Measurements from ENCODE around the gene OR1M1.
"Not testable (repeated sequence)": the region's sequence is repeated elsewhere in the genome, so short reads cannot be mapped to it uniquely, and the experiment has no call there.

OR1M1 gene, protein sequence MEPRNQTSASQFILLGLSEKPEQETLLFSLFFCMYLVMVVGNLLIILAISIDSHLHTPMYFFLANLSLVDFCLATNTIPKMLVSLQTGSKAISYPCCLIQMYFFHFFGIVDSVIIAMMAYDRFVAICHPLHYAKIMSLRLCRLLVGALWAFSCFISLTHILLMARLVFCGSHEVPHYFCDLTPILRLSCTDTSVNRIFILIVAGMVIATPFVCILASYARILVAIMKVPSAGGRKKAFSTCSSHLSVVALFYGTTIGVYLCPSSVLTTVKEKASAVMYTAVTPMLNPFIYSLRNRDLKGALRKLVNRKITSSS

DNA sequence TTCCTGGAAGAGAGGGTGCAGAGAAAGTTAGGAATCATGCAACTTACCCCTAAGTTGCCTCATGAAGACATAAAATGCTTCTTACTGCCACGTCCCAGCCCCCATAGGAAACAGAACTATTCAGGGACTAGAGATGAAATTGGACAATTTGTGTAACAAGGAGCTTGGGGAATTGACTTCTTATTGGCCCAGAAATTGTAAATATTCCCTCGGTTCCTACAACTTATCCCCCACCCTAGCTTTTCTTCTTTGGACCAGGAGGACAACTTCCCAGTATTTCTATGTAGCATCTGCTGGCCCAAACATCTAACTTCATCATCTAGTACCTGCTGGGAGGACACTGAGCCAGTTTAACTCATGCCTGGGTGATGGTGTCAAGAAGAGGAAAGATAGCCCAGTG lies at the start of gene OR1M1:
TSS of gene OR1M1 (plus strand) at position 301 of the 400 bp plus-strand sequence. CDS start 6,184 bp downstream, outside the sequence.
- no peak for DNase-seq

DNA sequence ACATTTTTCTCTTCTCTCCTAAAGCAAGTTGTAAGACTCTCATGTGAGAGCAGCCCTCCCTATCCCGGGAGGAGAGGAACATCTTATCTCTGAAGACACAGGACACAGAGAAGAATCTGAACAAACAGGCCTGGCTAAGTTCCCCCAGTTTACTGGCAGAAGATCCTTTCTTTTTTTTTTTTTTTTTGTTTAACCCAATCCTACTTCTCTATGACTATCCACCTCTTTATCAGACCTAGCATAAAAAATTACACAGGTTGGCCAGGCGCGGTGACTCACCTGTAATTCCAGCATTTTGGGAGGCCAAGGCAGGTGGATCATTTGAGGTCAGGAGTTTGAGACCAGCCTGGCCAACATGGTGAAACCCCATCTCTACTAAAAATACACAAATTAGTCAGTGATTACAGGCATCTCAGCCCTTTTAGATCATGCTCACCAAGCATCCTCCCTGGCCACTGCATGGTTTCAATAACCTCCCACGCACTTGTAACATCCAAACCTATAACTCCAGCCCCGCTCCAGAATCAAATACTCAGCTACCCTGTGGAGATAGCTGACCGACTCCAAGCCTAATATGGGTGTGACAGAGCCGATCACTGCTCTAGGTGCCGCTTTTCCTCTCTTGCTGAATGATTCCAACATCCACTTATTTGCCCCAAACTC lies 49.3 kb upstream of the OR1M1 start:
- DNase-seq = no peak

DNA sequence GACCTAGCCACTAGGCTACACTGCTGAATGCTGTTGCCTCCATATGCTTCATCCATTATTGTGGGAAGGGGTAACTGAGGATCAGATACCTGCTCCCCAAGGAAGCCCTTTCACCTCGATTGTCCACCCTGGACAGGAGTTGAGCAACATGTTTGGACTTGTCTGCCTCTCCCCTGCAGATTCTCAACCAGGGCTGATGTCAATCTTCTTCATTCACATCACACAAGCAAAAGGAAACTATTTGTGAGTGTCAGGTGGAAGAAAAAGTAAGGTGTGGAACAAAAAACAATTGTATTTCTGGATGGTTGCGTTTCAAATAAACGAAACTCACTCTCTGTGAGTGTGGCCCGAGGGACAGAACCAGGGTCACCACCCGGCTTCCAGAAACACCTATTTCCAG lies 47.1 kb upstream of the OR1M1 start:
- no peak for DNase-seq

DNA sequence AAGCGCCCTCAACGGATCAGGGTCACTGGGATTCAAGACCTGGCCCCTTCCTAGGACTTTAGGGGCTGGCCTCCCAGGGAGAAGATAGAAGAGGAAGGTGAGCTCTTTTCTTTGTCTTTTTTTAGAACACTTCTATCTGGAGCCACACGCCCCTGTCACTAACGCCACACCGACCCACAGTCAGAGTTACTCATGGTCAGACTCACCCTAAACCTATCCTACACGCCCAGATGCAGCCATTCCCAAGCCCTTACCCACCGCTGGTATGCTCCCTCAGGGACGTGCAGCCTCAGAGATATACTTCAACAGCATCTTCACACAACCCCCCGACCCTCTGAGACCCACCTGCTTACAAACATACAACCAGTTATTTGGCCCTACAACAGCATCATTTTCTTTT lies 46.7 kb upstream of the OR1M1 start:
- DNase-seq = no peak

DNA sequence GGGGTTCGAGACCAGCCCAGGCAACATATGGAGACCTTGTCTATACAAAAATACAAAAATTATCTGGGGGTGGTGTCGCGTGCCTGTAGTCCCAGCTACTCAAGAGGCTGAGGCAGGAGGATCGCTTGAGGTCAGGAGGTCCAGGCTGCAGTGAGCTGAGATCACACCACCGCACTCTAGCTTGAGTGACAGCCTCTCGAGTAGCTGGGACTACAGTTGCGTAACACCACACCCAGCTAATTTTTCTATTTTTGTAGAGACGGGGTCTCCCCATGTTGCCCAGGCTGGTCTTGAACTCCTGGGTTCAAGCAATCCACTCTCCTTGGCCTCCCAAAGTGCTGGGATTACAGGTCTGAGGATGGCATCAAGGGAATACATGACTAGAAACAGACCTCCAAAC lies 45.8 kb upstream of the OR1M1 start:
- no peak for DNase-seq

DNA sequence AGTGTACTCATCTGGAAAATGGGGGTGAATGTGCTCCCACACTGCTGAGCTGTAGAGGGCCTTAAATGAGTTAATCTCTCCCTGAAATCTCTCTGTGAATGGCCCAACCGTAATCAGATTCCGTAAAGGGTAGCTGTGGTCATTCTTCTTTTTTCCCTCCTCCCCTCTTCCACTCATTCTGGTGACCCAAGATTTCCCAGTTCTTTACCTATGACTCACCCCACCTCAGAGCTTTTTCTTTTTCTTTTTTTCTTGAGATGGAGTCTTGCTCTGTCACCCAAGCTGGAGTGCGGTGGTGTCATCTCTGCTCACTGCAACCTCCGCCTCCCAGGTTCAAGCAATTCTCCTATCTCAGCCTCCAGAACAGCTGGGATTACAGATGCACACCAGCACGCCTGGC lies 43.3 kb upstream of the OR1M1 start:
- no peak for DNase-seq

DNA sequence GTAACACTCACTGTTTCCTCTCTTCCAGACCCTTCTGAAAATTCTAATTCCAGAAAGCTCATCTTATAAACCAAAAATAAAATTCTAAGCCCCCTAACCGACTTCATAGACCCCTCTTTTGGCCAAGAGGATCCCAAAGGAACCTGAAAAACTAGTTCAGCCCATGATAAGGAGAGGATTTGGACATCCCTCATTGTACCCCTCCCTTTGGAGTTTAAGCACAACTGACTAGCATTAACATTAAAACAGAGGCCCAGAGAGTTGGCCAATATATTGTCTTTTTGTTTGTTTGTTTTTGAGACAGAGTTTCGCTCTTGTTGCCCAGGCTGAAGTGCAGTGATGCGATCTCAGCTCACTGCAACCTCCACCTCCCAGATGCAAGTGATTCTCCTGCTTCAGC lies 42.4 kb upstream of the OR1M1 start:
- no peak for DNase-seq

DNA sequence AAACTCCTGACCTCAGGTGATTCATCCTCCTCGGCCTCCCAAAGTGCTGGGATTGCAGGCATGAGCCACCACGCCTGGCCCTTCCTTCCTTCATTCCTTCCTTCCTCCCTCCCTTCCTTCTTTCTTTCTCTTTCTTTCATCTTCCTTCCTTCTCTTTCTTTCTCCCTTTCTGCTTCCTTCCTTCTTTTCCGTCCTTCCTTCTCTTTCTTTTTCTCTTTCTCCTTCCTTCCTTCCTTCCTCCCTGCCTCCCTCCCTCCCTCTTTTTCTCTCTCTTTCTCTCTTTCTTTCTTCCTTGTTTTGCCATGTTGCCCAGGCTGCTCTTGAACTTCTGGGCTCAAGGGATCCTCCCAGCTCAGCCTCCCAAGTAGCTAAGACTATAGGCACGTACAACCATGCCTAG lies 40.2 kb upstream of the OR1M1 start:
- no peak for DNase-seq

DNA sequence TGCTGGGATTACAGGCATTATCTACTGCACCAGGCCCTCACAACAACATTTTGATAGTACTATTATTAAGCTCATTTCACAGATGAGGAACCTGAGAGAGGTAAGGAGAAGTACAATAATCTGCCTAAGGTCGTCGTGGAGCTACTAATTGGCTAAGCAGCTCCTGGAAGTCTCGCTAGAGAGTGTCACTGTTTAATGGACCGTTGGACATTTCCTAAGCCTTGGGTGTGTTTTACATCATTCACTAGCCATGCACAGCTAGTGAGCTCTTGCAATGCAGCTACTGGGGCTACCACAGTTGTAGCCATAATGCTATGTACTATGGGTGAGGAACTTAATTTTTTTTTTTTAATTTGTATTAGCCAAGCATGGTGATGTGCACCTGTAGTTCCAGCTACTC lies 34.0 kb upstream of the OR1M1 start:
- DNase-seq = no peak

DNA sequence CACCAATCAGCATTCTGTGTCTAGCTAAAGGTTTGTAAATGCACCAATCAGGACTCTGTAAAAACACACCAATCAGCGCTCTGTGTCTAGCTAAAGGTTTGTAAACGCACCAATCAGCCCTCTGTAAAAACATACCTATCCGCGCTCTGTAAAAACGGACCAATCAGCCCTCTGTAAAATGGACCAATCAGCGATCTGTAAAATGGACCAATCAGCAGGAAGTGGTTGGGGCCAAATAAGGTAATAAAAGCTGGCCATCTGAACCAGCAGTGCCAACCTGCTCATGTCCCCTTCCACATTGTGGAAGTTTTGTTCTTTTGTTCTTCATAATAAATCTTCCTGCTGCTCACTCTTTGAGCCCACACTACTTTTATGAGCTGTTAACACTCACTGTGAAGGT lies 33.2 kb upstream of the OR1M1 start:
- not testable (repeated sequence) for DNase-seq

DNA sequence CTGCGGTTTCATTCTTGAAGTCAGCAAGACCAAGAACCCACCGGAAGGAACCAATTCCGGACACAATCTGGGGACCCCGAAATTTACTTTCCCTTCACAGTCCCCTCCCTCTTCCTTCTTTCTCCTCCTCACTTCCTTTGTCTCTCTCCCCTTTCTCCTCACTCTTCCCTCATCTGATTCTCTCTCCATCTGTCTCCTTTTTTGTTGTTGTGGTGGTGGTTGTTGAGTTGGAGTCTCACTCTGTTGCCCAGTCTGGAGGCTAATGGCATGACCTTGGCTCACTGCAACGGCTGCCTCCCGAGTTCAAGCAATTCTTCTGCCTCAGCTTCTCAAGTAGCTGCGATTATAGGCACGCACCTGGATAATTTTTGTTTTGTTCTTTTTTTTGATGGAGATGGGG lies 32.7 kb upstream of the OR1M1 start:
- no peak for DNase-seq

DNA sequence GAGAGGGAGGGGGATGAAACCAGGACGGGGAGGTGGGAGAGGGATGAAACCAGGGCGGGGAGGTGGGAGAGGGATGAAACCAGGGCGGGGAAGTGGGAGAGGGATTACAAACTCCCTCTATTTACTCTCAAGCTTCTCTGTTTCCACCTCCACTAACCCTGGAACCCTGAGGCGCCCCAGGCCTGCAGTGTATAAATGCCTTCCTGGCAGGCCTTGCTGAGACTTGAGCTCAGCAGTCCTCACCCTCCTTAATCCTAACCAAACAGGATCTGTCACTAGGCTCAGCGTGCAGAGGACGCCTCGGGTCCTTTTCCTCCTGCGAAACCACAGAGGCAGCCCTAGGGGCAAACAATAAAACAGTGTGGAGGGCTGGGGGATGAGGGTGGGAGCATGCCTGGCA lies 32.1 kb upstream of the OR1M1 start:
- DNase-seq = no peak

DNA sequence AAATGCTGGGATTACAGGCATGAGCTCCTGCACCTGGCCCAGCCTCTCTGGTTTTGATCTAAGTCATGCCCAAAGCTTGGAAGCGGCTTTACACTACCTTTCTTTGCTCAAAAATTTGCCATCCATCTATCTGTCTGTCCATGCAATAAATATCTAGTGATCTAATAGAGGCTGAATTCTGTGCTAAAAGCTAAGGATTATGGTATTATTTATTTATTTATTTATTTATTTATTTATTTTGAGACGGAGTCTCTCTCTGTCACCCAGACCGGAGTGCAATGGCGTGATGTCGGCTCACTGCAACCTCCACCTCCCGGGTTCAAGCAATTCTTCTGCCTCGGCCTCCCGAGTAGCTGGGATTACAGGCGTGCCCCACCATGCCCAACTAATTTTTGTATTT lies 30.7 kb upstream of the OR1M1 start:
- DNase-seq = not testable (repeated sequence)

DNA sequence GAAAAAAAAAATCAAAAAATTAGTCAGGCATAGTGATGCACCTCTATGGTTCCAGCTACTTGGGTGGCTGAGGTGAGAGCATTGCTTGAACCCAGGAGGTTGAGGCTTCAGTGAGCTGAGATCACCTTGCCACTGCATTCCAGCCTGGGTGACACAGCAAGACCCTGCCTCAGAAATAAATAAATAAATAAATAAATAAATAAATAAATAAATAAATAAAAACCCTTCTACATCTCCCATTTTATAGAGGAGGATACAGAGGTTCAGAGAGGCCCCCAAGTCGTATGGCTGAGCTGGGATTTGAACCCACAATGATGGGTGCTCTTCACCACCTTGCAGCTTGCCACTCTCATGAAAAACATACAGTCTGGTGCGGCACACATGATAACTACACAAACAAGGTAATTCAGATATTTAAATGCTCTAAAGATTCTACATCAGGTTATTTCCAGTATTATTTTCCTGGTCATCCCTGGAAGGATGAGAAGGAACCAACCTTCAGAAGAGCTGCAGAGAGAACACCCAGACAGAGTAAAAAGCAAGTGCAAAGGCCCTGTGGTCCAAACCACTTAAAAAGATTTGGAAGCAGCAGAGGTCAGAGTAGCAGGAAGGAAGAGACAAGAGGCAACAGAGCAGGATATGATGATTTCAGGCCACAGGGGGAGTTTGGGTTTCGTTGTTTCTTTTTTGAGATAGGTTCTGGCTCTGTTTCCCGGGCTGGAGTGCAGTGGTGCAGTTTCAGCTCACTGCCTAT lies 29.2 kb upstream of the OR1M1 start:
- no peak for DNase-seq

DNA sequence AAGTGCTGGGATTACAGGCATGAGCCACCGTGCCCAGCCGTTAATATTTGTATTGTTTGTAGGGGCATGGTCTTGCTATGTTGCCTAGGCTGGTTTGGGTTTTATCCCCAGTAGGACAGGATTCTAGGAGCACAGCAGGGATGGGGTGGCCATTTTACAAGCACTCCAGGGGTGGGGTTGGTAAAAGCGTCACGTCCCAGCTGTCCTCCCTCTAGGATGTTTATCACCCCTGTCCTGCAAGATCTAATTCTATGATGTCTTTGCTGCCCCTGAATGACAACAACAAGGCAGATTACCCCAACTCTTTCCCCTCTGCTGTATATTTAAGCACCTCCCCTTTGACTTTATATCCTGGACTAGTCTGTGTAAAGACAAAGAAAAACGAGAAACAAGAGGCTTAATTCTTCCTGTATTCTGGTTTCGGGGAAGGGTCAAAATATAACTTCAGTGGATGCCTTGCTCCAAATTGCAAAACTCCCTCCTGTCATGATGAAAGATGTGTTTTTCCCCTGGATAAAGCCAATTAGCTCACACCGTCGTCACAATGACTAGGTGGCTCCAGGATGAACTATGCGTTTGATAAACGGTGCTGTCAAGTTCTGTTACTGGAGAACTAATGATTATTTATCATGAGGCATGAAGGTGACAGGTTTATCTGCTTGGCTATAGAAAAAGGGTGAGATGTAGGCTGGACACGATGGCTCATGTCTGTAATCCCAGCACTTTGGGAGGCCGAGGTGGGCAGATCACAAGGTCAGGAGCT lies 27.8 kb upstream of the OR1M1 start:
- DNase-seq = no peak

DNA sequence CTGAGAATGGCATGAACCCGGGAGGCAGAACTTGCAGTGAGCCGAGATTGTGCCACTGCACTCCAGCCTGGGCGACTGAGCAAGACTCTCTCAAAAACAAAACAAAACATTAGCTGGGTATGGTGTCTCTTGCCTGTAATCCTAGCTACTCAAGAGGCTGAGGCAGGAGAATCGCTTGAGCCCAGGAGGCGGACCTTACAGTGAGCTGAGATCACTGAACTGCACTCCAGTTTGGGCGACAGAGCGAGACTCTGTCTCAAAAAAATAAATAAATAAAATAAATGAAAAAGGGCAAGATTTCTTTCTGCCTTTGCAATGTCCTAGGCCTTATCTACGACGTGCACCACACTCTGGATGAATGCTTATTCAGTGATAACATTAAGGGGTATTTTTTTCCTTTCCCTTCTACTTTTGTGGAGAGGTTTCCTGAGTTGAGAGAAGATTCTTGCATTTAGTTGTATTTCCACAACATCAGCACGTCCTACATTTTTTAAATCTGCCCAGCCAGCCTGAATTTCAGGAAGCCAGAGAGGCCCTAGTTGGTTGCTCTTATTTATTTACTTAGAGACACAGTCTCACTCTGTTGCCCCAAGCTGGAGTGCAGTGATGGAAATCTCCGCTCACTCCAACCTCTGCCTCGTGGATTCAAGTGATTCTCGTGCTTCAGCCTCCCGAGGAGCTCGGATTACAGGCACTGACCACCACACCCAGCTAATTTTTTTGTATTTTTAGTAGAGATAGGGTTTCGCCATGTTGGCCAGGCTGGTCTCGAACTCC lies 26.1 kb upstream of the OR1M1 start:
- DNase-seq = no peak

DNA sequence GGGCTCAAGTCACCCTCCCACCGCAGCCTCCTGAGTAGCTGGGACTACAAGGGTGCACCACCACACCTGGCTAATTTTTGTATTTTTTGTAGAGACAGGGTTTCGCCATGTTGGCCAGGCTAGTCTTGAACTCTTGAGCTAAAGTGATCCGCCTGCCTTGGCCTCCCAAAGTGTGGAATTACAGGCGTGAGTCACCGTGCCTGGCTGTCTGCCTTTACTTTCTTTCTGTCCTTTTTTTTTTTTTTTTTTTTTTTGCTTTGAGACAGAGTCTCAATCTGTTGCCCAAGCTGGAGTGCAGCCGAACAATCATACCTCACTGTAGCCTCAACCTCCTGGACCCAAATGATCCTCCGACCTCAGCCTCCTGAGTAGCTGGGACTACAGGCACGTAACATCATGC lies 25.0 kb upstream of the OR1M1 start:
- no peak for DNase-seq

DNA sequence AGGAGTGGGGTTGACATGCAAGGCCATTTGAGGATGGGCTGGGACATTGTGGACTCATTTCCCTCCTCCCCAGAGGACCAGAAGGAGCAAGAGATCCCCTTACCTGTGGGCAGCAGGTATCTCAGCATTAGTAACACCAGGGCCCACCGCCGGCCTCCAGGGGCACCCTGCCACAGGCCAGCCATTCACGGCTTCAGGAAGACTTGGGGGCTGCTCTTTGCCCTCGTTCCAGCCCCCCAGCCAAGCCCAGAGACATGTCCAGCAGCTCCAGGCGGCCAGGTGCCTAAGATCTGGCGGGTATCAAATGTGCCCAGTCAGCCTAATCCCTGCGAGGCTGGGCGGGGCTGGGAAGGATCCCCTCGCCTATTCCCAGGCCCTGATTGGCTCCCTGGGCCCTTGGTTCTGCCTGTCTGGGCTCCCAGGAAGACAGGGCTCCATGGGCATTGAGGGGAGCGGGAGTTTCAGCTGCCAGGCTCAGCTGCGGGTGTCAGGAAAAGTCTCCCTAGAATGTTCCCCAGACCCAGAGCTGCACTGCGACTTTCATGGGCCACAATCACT lies 21.3 kb upstream of the OR1M1 start:
- no peak for DNase-seq

DNA sequence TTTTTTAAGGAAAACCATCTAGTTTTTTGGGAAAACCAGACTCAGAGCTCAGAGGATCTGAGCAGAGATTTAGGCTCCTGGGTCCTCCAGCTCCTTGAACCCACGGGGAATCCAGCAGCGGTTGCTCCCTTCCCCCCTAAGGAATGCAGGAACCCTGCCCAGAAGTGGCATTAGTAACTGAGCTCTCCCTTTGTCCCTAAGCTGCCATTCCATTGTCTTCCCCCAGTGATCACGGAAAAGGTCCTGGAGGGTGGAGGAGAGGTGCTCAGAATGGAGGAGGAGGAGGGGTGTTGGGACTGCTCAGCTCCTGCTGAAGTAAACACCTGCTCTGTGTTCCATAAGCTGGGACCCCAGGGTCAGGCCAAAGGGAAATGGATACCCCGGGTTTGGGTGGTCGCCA lies 16.8 kb upstream of the OR1M1 start:
- DNase-seq = no peak

DNA sequence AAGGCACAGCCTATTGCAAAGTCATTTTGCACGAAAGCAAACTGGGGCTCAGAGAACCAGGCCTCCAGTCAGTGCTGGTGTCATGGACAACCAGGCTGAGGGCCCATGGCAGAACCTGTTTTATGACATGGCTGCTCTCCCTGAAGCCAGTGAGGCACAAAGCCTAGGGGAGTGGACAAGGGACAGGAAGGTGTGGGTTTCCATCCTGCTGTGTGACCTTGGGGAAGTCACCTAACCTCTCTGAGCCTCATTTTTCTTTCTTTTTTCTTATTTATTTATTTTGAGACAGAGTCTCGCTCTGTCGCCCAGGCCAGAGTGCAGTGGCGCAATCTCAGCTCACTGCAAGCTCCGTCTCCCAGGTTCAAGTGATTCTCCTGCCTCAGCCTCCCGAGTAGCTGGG lies 15.1 kb upstream of the OR1M1 start:
- DNase-seq = not testable (repeated sequence)

DNA sequence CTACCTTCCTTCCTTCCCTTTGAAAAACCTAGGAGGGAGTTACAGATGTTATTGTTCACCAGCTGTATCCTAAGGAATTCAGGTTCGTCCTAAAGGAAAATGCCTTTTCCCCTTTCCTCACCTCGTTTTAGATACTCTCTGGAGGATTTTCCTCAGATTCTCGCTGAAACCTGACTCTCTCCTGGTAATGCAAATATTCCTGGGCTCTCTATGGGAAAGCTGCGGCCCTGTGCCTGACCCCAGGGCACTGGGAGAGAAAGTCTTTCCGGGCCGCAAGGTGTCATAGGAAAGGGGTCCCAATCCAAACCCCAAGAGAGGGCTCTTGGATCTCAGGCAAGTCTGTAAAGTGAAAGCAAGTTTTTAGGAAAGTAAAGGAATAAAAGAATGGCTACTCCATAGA lies 13.1 kb upstream of the OR1M1 start:
- no peak for DNase-seq
